PC-3 (cell line): ENCODE measurements around the gene GAA.

ENCODE experiments used
- EZH2 ChIP-seq: fragments of 300-600 bp; sonication (generic); IDR thresholded peaks from one replicate; pipeline ENCODE4 v1.6.1; 2017; ENCODE audit warnings: antibody characterized with exemption, mild to moderate bottlenecking, low read length; ENCODE audit not compliant: unreplicated experiment
- EZH2phosphoT487 ChIP-seq: fragments of 300-600 bp; sonication (generic); IDR thresholded peaks from 2 replicates; pipeline ENCODE4 v1.6.1; 2018; ENCODE audit warnings: mild to moderate bottlenecking, antibody characterized with exemption, low read length, borderline replicate concordance
- TF ChIP-seq, protein P1 (sequence below): fragments of 300-600 bp; sonication (generic); conservative IDR thresholded peaks from 2 replicates; pipeline ENCODE4 v1.5.1; 2017; ENCODE audit warnings: antibody characterized with exemption, low read depth, mild to moderate bottlenecking, low read length

DNA sequence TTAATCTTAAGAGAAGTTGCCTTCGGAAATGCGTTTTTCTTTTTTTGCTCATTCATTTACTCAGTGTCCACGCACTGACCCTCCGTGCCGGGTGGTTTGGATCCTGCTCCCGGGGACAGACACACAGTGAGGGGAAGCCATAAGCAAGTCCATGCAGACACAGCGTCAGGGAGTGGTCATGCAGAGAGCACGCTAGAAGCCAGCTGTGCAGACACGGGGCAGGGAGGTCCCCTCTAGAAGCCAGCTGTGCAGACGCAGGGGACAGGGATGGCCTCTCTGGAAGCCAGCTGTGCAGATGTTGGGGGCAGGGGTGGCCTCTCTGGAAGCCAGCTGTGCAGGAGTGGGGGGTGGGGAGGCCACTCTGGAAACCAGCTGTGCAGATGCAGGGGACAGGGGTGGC is 4.8 kb downstream of the GAA start:
- TF ChIP-seq, protein P1, sequence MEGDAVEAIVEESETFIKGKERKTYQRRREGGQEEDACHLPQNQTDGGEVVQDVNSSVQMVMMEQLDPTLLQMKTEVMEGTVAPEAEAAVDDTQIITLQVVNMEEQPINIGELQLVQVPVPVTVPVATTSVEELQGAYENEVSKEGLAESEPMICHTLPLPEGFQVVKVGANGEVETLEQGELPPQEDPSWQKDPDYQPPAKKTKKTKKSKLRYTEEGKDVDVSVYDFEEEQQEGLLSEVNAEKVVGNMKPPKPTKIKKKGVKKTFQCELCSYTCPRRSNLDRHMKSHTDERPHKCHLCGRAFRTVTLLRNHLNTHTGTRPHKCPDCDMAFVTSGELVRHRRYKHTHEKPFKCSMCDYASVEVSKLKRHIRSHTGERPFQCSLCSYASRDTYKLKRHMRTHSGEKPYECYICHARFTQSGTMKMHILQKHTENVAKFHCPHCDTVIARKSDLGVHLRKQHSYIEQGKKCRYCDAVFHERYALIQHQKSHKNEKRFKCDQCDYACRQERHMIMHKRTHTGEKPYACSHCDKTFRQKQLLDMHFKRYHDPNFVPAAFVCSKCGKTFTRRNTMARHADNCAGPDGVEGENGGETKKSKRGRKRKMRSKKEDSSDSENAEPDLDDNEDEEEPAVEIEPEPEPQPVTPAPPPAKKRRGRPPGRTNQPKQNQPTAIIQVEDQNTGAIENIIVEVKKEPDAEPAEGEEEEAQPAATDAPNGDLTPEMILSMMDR, result no peak
- TF ChIP-seq EZH2, result no peak
- no peak for TF ChIP-seq EZH2phosphoT487
